H1 (cell line): ENCODE measurements around the gene NT5E. TPM values are rescaled to one million over a fixed set of nuclear protein-coding genes. Genes with fewer than 3 reads are reported as not detected.

ENCODE experiments used
- CTCF ChIA-PET: fragments of 300-600 bp; sonication (Branson Sonifier 250); formaldehyde crosslinking; loops from one replicate; lab custom pipeline; 2021; ENCODE audit not compliant: partially characterized antibody; lab: Charles Lee
- POLR2A ChIA-PET: fragments of 300-600 bp; sonication (Branson Sonifier 250); formaldehyde crosslinking; loops from one replicate; lab custom pipeline; 2021; ENCODE audit warnings: inconsistent platforms; ENCODE audit not compliant: partially characterized antibody; lab: Charles Lee
- DNase-seq, 2 experiments: peaks; one replicate each; pipeline versions ENCODE4 v3.0.0 to v3.0.0-alpha.2; 2010 to 2022; ENCODE audit warnings: low spot score in 2 of 2, low read depth in 1 of 2, mixed read lengths in 1 of 2
- FAIRE-seq: peaks from 2 replicates; lab custom pipeline; 2011; peaks lifted over from hg19 to GRCh38; lab: Jason Lieb, UNC
- H2AFZ ChIP-seq: 2 replicates; pipeline ENCODE4 v1.8.1; 2012; ENCODE audit warnings: low read length, inconsistent platforms
- H2AK5ac ChIP-seq: 2 replicates; pipeline ENCODE4 v1.6.1; 2013; ENCODE audit warnings: low read depth, low read length
- H2BK120ac ChIP-seq: replicated peaks from 2 replicates; pipeline ENCODE3; 2013; ENCODE audit warnings: low read depth, low read length, inconsistent platforms
- H2BK12ac ChIP-seq: 2 replicates; pipeline ENCODE4 v1.6.1; 2013; ENCODE audit warnings: low read depth, low read length
- H2BK15ac ChIP-seq: 2 replicates; pipeline ENCODE4 v1.6.1; 2013; ENCODE audit warnings: low read length
- H2BK20ac ChIP-seq: 2 replicates; pipeline ENCODE4 v1.6.1; 2013; ENCODE audit warnings: low read length
- H2BK5ac ChIP-seq: 2 replicates; pipeline ENCODE4 v1.6.1; 2013; ENCODE audit warnings: low read depth, low read length
- H3K14ac ChIP-seq: 2 replicates; pipeline ENCODE4 v1.6.1; 2013; ENCODE audit warnings: inconsistent platforms; ENCODE audit not compliant: insufficient read length
- H3K18ac ChIP-seq: 2 replicates; pipeline ENCODE4 v1.6.1; 2013; ENCODE audit warnings: low read length; ENCODE audit errors: extremely low read depth
- H3K23ac ChIP-seq: 2 replicates; pipeline ENCODE4 v1.6.1; 2013; ENCODE audit warnings: inconsistent platforms; ENCODE audit not compliant: insufficient read length
- H3K23me2 ChIP-seq: 2 replicates; pipeline ENCODE4 v1.6.1; 2013; ENCODE audit warnings: low read depth, low read length
- H3K27ac ChIP-seq: 2 replicates; pipeline ENCODE4 v1.6.1; 2011; ENCODE audit warnings: low read depth, low read length, inconsistent platforms
- H3K27me3 ChIP-seq, 4 experiments: replicated peaks in 1 of 4; 1 replicate in 1 of 4; 2 replicates in 3 of 4; pipeline versions ENCODE4 v1.6.1 to v1.8.1; 2011 to 2013; ENCODE audit warnings: low read length in 3 of 4, mild to moderate bottlenecking in 3 of 4, inconsistent platforms in 2 of 4, mixed read lengths in 2 of 4, moderate library complexity in 1 of 4; ENCODE audit not compliant: control insufficient read depth in 3 of 4, insufficient read depth in 3 of 4; ENCODE audit errors: extremely low read depth in 1 of 4
- H3K36me3 ChIP-seq, 4 experiments: 2 replicates each; pipeline versions ENCODE4 v1.6.1 to v1.8.1; 2011 to 2013; ENCODE audit warnings: mild to moderate bottlenecking in 4 of 4, low read length in 3 of 4, moderate library complexity in 2 of 4, control low read depth in 1 of 4, inconsistent platforms in 1 of 4; ENCODE audit not compliant: insufficient read depth in 4 of 4, control insufficient read depth in 2 of 4
- H3K4ac ChIP-seq: replicated peaks from 2 replicates; pipeline ENCODE3; 2013; ENCODE audit warnings: low read length, low read depth, mixed read lengths, inconsistent platforms; ENCODE audit not compliant: insufficient read length
- H3K4me1 ChIP-seq, 4 experiments: replicated peaks in 1 of 4; 1 replicate in 1 of 4; 2 replicates in 3 of 4; pipeline versions ENCODE4 v1.6.1 to v1.8.1; 2011 to 2013; ENCODE audit warnings: low read length in 3 of 4, inconsistent platforms in 2 of 4, mixed read lengths in 1 of 4; ENCODE audit not compliant: insufficient read depth in 4 of 4, control insufficient read depth in 3 of 4
- H3K4me2 ChIP-seq, 2 experiments: 2 replicates each; pipeline versions ENCODE4 v1.6.1 to v1.8.1; 2011 to 2013; ENCODE audit warnings: low read depth in 2 of 2, low read length in 2 of 2, control low read depth in 1 of 2, inconsistent platforms in 1 of 2, mild to moderate bottlenecking in 1 of 2; ENCODE audit not compliant: insufficient read depth in 1 of 2
- H3K4me3 ChIP-seq, 4 experiments: fragments of 200-600, 300-600 bp in 1 of 4; sonication (generic), shearing (Covaris generic), sonication (Bioruptor Twin) in 1 of 4; 2 replicates each; pipeline versions ENCODE4 v1.5.1 to v1.8.1; 2011 to 2016; ENCODE audit warnings: low read length in 4 of 4, low read depth in 3 of 4, control low read depth in 2 of 4, inconsistent platforms in 2 of 4, mild to moderate bottlenecking in 2 of 4, mixed read lengths in 1 of 4, moderate library complexity in 1 of 4; ENCODE audit not compliant: insufficient read depth in 2 of 4; ENCODE audit errors: extremely low read depth in 1 of 4
- H3K56ac ChIP-seq: replicated peaks from 2 replicates; pipeline ENCODE3; 2013; ENCODE audit warnings: low read depth, mild to moderate bottlenecking, mixed read lengths, low read length, inconsistent platforms; ENCODE audit not compliant: insufficient read length
- H3K79me1 ChIP-seq: 2 replicates; pipeline ENCODE4 v1.6.1; 2013; ENCODE audit warnings: low read depth, low read length, control low read depth
- H3K79me2 ChIP-seq, 2 experiments: 2 replicates each; pipeline versions ENCODE4 v1.6.1 to v1.8.1; 2012 to 2013; ENCODE audit warnings: low read length in 2 of 2, mild to moderate bottlenecking in 2 of 2, inconsistent platforms in 1 of 2; ENCODE audit not compliant: insufficient read depth in 2 of 2, control insufficient read depth in 1 of 2
- H3K9ac ChIP-seq, 4 experiments: replicated peaks in 1 of 4; 1 replicate in 1 of 4; 2 replicates in 3 of 4; pipeline versions ENCODE4 v1.6.1 to v1.8.1; 2011 to 2013; ENCODE audit warnings: low read depth in 3 of 4, low read length in 3 of 4, control low read depth in 2 of 4, mild to moderate bottlenecking in 2 of 4, moderate library complexity in 2 of 4, inconsistent platforms in 1 of 4; ENCODE audit errors: extremely low read depth in 1 of 4
- H3K9me3 ChIP-seq, 2 experiments: 2 replicates each; pipeline versions ENCODE4 v1.6.1 to v1.8.1; 2012 to 2013; ENCODE audit warnings: mild to moderate bottlenecking in 2 of 2, moderate library complexity in 2 of 2, control low read depth in 1 of 2, inconsistent platforms in 1 of 2, low read depth in 1 of 2, low read length in 1 of 2, mixed read lengths in 1 of 2; ENCODE audit not compliant: insufficient read depth in 2 of 2
- H4K20me1 ChIP-seq, 2 experiments: replicated peaks in 1 of 2; 2 replicates each; pipeline versions ENCODE3 to v1.8.1; 2011 to 2013; ENCODE audit warnings: inconsistent platforms in 2 of 2, low read length in 2 of 2, mild to moderate bottlenecking in 1 of 2; ENCODE audit not compliant: insufficient read depth in 2 of 2, control insufficient read depth in 1 of 2
- H4K5ac ChIP-seq: 2 replicates; pipeline ENCODE4 v1.6.1; 2013; ENCODE audit warnings: low read length, low read depth, mixed read lengths, inconsistent platforms; ENCODE audit not compliant: insufficient read length
- H4K8ac ChIP-seq: 2 replicates; pipeline ENCODE4 v1.8.0; 2013; ENCODE audit warnings: mild to moderate bottlenecking, moderate library complexity, low read length, inconsistent platforms; ENCODE audit not compliant: insufficient read depth; ENCODE audit errors: extremely low read depth
- H4K91ac ChIP-seq: replicated peaks from 2 replicates; pipeline ENCODE3; 2013; ENCODE audit warnings: low read length, mixed read lengths, inconsistent platforms; ENCODE audit not compliant: insufficient read length
- BACH1 ChIP-seq: IDR thresholded peaks from 2 replicates; pipeline ENCODE4 v1.6.1; 2012; ENCODE audit warnings: low read length, improper control_type of control experiment
- EGR1 ChIP-seq: IDR thresholded peaks from 2 replicates; pipeline ENCODE4 v1.6.1; 2011; ENCODE audit warnings: low read depth, low read length, borderline replicate concordance
- JUN ChIP-seq: IDR thresholded peaks from 2 replicates; pipeline ENCODE4 v1.6.1; 2011; ENCODE audit warnings: low read depth, mild to moderate bottlenecking, improper control_type of control experiment, low read length
- JUND ChIP-seq: IDR thresholded peaks from 2 replicates; pipeline ENCODE4 v1.6.1; 2011; ENCODE audit warnings: mild to moderate bottlenecking, improper control_type of control experiment, low read length
- RNF2 ChIP-seq: fragments of 200-900, 300-1000 bp; sonication (generic); IDR thresholded peaks from 2 replicates; pipeline ENCODE4 v1.7.1; 2016; ENCODE audit warnings: borderline replicate concordance, low read depth, mild to moderate bottlenecking, antibody characterized with exemption, low read length; ENCODE audit not compliant: poor library complexity, severe bottlenecking; ENCODE audit errors: missing control alignments
- SRF ChIP-seq: IDR thresholded peaks from 2 replicates; pipeline ENCODE4 v1.6.1; 2011; ENCODE audit warnings: mild to moderate bottlenecking, low read depth, low read length, moderate library complexity
- TBP ChIP-seq: IDR thresholded peaks from 2 replicates; pipeline ENCODE4 v1.6.1; 2011; ENCODE audit warnings: low read depth, low read length, improper control_type of control experiment
- WGBS, 2 experiments: shearing (Covaris generic) in 1 of 2; methylation state at CpG; one replicate each; pipeline versions ENCODE4 v1.1.6 to v1.1.7; 2013 to 2015; ENCODE audit warnings: low lambda C conversion rate in 2 of 2, mixed read lengths in 2 of 2, inconsistent platforms in 1 of 2, low coverage in 1 of 2, missing lambda C conversion rate in 1 of 2; ENCODE audit not compliant: insufficient replicate concordance in 2 of 2, insufficient coverage in 1 of 2, insufficient read length in 1 of 2; ENCODE audit errors: extremely low coverage in 1 of 2, missing lambda C conversion rate in 1 of 2; 5-methylcytosine and 5-hydroxymethylcytosine counted together
- polyA plus RNA-seq, 7 experiments: library from polyadenylated mRNA; depleted of rRNA in 3 of 7; stranded (reverse) in 5 of 7; unstranded in 2 of 7; fragments of >200 nt in 5 of 7; fragments of 200-250 nt in 2 of 7; gene quantifications; 1 replicate in 5 of 7; 2 replicates in 1 of 7; 4 replicates in 1 of 7; pipeline versions ENCODE4 v1.2.1 to v1.2.3, GENCODE V29; 2011 to 2013; ENCODE audit warnings: missing spikeins in 2 of 7, mixed read lengths in 2 of 7
- total RNA-seq: library from RNA; stranded (reverse); fragmentation: NEBNext Ultra II Directional; extraction: Animal tissue kit (Norgen Biotek cat#: 25700); gene quantifications from 2 replicates; pipeline ENCODE4 v1.2.1, GENCODE V29; 2021

The NT5E gene
- total and polyA plus RNA-seq, 2 of the 8 experiments (the other 6 are each of a cell fraction or from before 2014, with no cell fraction given), result 0.74 to 1.5 TPM

DNA sequence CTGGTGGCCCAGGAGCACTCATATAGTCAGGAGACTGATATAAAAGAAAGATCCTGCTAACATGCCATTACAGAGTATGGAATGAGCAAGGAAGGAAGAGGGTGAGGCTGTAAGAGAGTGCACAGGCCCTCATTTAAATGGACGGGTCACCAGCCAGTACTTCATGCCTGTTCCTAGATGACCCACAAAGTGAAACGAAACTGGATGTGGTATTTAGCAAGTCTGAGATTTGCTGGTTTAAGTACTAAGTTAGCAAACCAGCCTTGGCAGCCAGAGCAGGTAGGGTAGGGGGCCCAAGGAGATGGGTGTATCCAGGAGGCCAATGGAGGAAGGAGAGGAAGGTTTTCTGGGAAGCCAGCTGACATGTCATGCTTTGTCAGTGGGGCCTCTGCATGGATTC, 15.9 kb downstream of the NT5E start:
- FAIRE-seq, result no peak
- Histone ChIP-seq H2BK5ac (no peak overlapping the region), H2AFZ (no peak overlapping the region), H2AK5ac (no peak overlapping the region), H3K9me3 (no peaks in the 10 kb centered on the region), H3K4ac (no peak overlapping the region), H4K91ac (no peak overlapping the region), H3K36me3 (no peaks in the 10 kb centered on the region), H3K4me2 (no peak overlapping the region), H3K27me3 (no peaks in the 10 kb centered on the region), H2BK15ac (no peak overlapping the region), H4K20me1 (no peaks in the 10 kb centered on the region), H3K56ac (no peak overlapping the region), H3K14ac (no peak overlapping the region), H2BK12ac (no peak overlapping the region), H3K9ac (no peak overlapping the region), H3K4me1 (0 out of 7 replicates have a peak, but pooled peaks cover 0 to under 1% (median 0%) of the 10 kb centered on the region in 4 experiments), H4K8ac (no peak overlapping the region), H3K27ac (no peak overlapping the region), H3K23me2 (no peaks in the 10 kb centered on the region), H2BK120ac (no peak overlapping the region), H3K79me2 (no peaks in the 10 kb centered on the region), H3K79me1 (no peaks in the 10 kb centered on the region), H2BK20ac (no peak overlapping the region), H3K4me3 (no peak overlapping the region), H3K18ac (no peak overlapping the region), H4K5ac (no peak overlapping the region), H3K23ac (no peak overlapping the region)
- DNase-seq, result no peak
- ChIA-PET CTCF (interaction anchor here (1.0 to 10.5 kb wide), 2 partner anchors 16 to 72 kb away, joined by 4 to 99 read pairs; no protein-coding TSS in a partner anchor), POLR2A (no interaction called here)
- 81% methylated on average over 2 of the region's 2 CpGs; no CpG with 5 or more reads in 1 of the 2 experiments for WGBS, 2 experiments
- TF ChIP-seq JUND, result no peak
- no peak for TF ChIP-seq SRF
- TF ChIP-seq TBP, result no peak
- no peak for TF ChIP-seq EGR1
- no peak for TF ChIP-seq RNF2
- no peak for TF ChIP-seq JUN
- no peak for TF ChIP-seq BACH1
